SK-N-SH (cell line): ENCODE measurements around the gene ADGRL4. TPM values are rescaled to one million over a fixed set of nuclear protein-coding genes. Genes with fewer than 3 reads are reported as not detected.

ENCODE experiments used
- CTCF ChIA-PET: fragments of 300-600, 350-600 bp; formaldehyde crosslinking; extraction: SDS; loops from one replicate; lab custom pipeline; 2021; lab: Yijun Ruan, JAX
- POLR2A ChIA-PET: fragments of 350-600 bp; sonication (Branson Sonifier 250); formaldehyde crosslinking; extraction: SDS; loops from one replicate; lab custom pipeline; 2020; ENCODE audit warnings: antibody characterized with exemption, inconsistent platforms; lab: Yijun Ruan, JAX
- DNase-seq: peaks from one replicate; pipeline ENCODE4 v3.0.0; 2012
- H2AFZ ChIP-seq: fragments of 200-600 bp; sonication (generic); 2 replicates; pipeline ENCODE4 v1.8.1; 2016; ENCODE audit warnings: antibody characterized with exemption, mild to moderate bottlenecking, low read depth
- H3F3A ChIP-seq: fragments of 200-600 bp; sonication (generic); replicated peaks from 2 replicates; pipeline ENCODE3; 2016; ENCODE audit warnings: antibody characterized with exemption, mild to moderate bottlenecking; ENCODE audit not compliant: insufficient read depth
- H3K27ac ChIP-seq, 2 experiments: fragments of 200-500 bp in 1 of 2; fragments of 200-600 bp in 1 of 2; sonication (Bioruptor generic) in 1 of 2; sonication (generic), shearing (Covaris generic) in 1 of 2; 2 replicates each; pipeline versions ENCODE4 v1.5.1 to v1.6.1; 2014 to 2016; ENCODE audit warnings: low read depth in 2 of 2, inconsistent platforms in 1 of 2, low read length in 1 of 2, mild to moderate bottlenecking in 1 of 2, mixed read lengths in 1 of 2
- H3K27me3 ChIP-seq: fragments of 200-600 bp; sonication (generic), shearing (Covaris generic); 2 replicates; pipeline ENCODE4 v1.6.1; 2016; ENCODE audit warnings: mixed run types; ENCODE audit not compliant: insufficient read depth
- H3K36me3 ChIP-seq, 2 experiments: fragments of 200-500 bp in 1 of 2; fragments of 200-600 bp in 1 of 2; sonication (Bioruptor generic) in 1 of 2; sonication (generic) in 1 of 2; replicated peaks in 1 of 2; 2 replicates each; pipeline versions ENCODE3 to v1.5.1; 2014 to 2016; ENCODE audit warnings: low read length in 1 of 2, mild to moderate bottlenecking in 1 of 2; ENCODE audit not compliant: insufficient read depth in 2 of 2, control insufficient read depth in 1 of 2
- H3K4me1 ChIP-seq, 2 experiments: fragments of 200-500 bp in 1 of 2; fragments of 200-600 bp in 1 of 2; sonication (Bioruptor generic) in 1 of 2; sonication (generic), shearing (Covaris generic) in 1 of 2; 2 replicates each; pipeline versions ENCODE4 v1.5.1 to v1.6.1; 2014 to 2016; ENCODE audit warnings: low read depth in 1 of 2, low read length in 1 of 2, mixed run types in 1 of 2; ENCODE audit not compliant: insufficient read depth in 2 of 2, control insufficient read depth in 1 of 2
- H3K4me2 ChIP-seq: fragments of 200-600 bp; sonication (generic), shearing (Covaris generic); 2 replicates; pipeline ENCODE4 v1.6.1; 2017; ENCODE audit warnings: mixed run types
- H3K4me3 ChIP-seq, 2 experiments: fragments of 200-500 bp in 1 of 2; fragments of 200-600 bp in 1 of 2; sonication (Bioruptor generic) in 1 of 2; sonication (generic), shearing (Covaris generic) in 1 of 2; 2 replicates each; pipeline versions ENCODE4 v1.5.1 to v1.8.1; 2014 to 2016; ENCODE audit warnings: low read depth in 2 of 2, inconsistent platforms in 1 of 2, low read length in 1 of 2, mild to moderate bottlenecking in 1 of 2, mixed read lengths in 1 of 2, moderate library complexity in 1 of 2
- H3K79me2 ChIP-seq: fragments of 200-600 bp; sonication (generic); 2 replicates; pipeline ENCODE4 v1.8.1; 2017; ENCODE audit warnings: mild to moderate bottlenecking; ENCODE audit not compliant: insufficient read depth
- H3K9ac ChIP-seq: fragments of 200-600 bp; sonication (generic); 2 replicates; pipeline ENCODE4 v1.6.1; 2017; ENCODE audit warnings: mixed run types
- H3K9me2 ChIP-seq: fragments of 200-600 bp; sonication (generic); 2 replicates; pipeline ENCODE4 v1.6.1; 2017; ENCODE audit warnings: mixed run types
- H3K9me3 ChIP-seq: fragments of 200-600 bp; sonication (generic); 2 replicates; pipeline ENCODE4 v1.6.1; 2017; ENCODE audit warnings: mixed run types, mild to moderate bottlenecking, moderate library complexity
- H4K20me1 ChIP-seq: fragments of 200-600 bp; sonication (generic); 2 replicates; pipeline ENCODE4 v1.6.1; 2017; ENCODE audit warnings: mild to moderate bottlenecking, mixed run types; ENCODE audit not compliant: insufficient read depth
- CTCF ChIP-seq: fragments of 200-600 bp; sonication (generic); IDR thresholded peaks from 2 replicates; pipeline ENCODE4 v1.6.1; 2017; ENCODE audit warnings: antibody characterized with exemption, mild to moderate bottlenecking, moderate library complexity
- ELF1 ChIP-seq: IDR thresholded peaks from 2 replicates; pipeline ENCODE4 v1.4.0; 2012
- EZH2phosphoT487 ChIP-seq: fragments of 200-600 bp; sonication (generic); IDR thresholded peaks from 2 replicates; pipeline ENCODE4 v1.6.1; 2017; ENCODE audit warnings: low read depth, mixed run types, mild to moderate bottlenecking, antibody characterized with exemption, moderate library complexity, borderline replicate concordance
- FOXJ3 ChIP-seq: sonication (generic); formaldehyde crosslinking; IDR thresholded peaks from 2 replicates; pipeline ENCODE4 v1.5.1; 2020; ENCODE audit warnings: mild to moderate bottlenecking, missing genetic modification reagents
- JUND ChIP-seq: IDR thresholded peaks from 2 replicates; pipeline ENCODE4 v1.4.0; 2012
- MXI1 ChIP-seq: IDR thresholded peaks from 2 replicates; pipeline ENCODE4 v1.6.1; 2012; ENCODE audit warnings: mild to moderate bottlenecking, low read depth, low read length, improper control_type of control experiment
- PBX3 ChIP-seq: IDR thresholded peaks from 2 replicates; pipeline ENCODE4; 2012
- POLR2AphosphoS5 ChIP-seq: IDR thresholded peaks from 2 replicates; pipeline ENCODE4 v1.6.1; 2012; ENCODE audit warnings: low read depth, low read length
- RFX5 ChIP-seq: IDR thresholded peaks from 2 replicates; pipeline ENCODE4 v1.6.1; 2012; ENCODE audit warnings: mild to moderate bottlenecking, improper control_type of control experiment, low read length
- SIN3A ChIP-seq: IDR thresholded peaks from 2 replicates; pipeline ENCODE4 v1.6.1; 2012; ENCODE audit warnings: low read depth, mild to moderate bottlenecking, low read length, moderate library complexity, borderline replicate concordance
- TEAD4 ChIP-seq: IDR thresholded peaks from 2 replicates; pipeline ENCODE4 v1.4.0; 2012; ENCODE audit warnings: mild to moderate bottlenecking, borderline replicate concordance; ENCODE audit not compliant: insufficient read depth
- WGBS: methylation state at CpG from one replicate; pipeline ENCODE4 v1.1.6; 2017; ENCODE audit warnings: low lambda C conversion rate; 5-methylcytosine and 5-hydroxymethylcytosine counted together
- polyA plus RNA-seq, 3 experiments: library from polyadenylated mRNA; depleted of rRNA; stranded (reverse); fragments of >200 nt; gene quantifications; 2 replicates each; pipeline ENCODE4 v1.2.3, GENCODE V29; 2012

The ADGRL4 gene
- polyA plus RNA-seq, 1 of the 3 experiments (the other 2 are of a cell fraction): 0.30 TPM

- no peak for DNase-seq
- CTCF ChIA-PET: interaction anchor here (0.5 kb wide), 1 partner anchor 14 kb away, joined by 3 read pairs; no protein-coding TSS in a partner anchor
- 69% methylated on average over 2 of the region's 2 CpGs for WGBS
- Histone ChIP-seq H2AFZ (no peak overlapping the region), H3K79me2 (no peaks in the 10 kb centered on the region), H3F3A (no peaks in the 10 kb centered on the region), H3K36me3 (no peaks in the 10 kb centered on the region), H3K27me3 (no peaks in the 10 kb centered on the region), H3K9ac (no peak overlapping the region), H3K9me3 (no peaks in the 10 kb centered on the region), H3K4me3 (no peak overlapping the region), H3K27ac (no peak overlapping the region), H3K4me1 (no peaks in the 10 kb centered on the region), H3K9me2 (no peaks in the 10 kb centered on the region), H4K20me1 (no peaks in the 10 kb centered on the region), H3K4me2 (no peak overlapping the region)
- POLR2A ChIA-PET: no interaction called here
- TF ChIP-seq PBX3 (no peak), CTCF (no peak), POLR2AphosphoS5 (no peak)
These were observed 55.7 kb downstream of the ADGRL4 start for GRCh38 chr1:78950826-78951225.

- Histone ChIP-seq H3K27ac (no peak overlapping the region), H3K9me3 (no peaks in the 10 kb centered on the region), H3F3A (no peaks in the 10 kb centered on the region), H3K4me1 (no peaks in the 10 kb centered on the region), H2AFZ (no peak overlapping the region), H3K9me2 (no peaks in the 10 kb centered on the region), H4K20me1 (no peaks in the 10 kb centered on the region), H3K4me3 (no peak overlapping the region), H3K4me2 (no peak overlapping the region), H3K9ac (no peak overlapping the region)
- ChIA-PET CTCF (no interaction called here), POLR2A (no interaction called here)
- WGBS: 76% methylated on average over 2 of the region's 2 CpGs
- no peak for DNase-seq
- TF ChIP-seq SIN3A (no peak), JUND (no peak), ELF1 (no peak), MXI1 (no peak), EZH2phosphoT487 (no peak), POLR2AphosphoS5 (no peak), TEAD4 (no peak), RFX5 (no peak), FOXJ3 (CRISPR knock-in tag) (no peak)
- TF ChIP-seq, all 33 proteins: peak for 0
- Histone ChIP-seq H3K27me3 (no peaks in the 10 kb centered on the region), H3K36me3 (no peaks in the 10 kb centered on the region), H3K79me2 (no peaks in the 10 kb centered on the region)
These were observed 57.3 kb downstream of the ADGRL4 start for GRCh38 chr1:78949227-78949626.
